ENCODE data around the gene PTPRF. TPM values are rescaled to one million over a fixed set of nuclear protein-coding genes. Genes with fewer than 3 reads are reported as not detected.

Gene PTPRF
- total RNA-seq, 2 donors from 2014 or later, result 7.4 to 27.7 TPM

DNA sequence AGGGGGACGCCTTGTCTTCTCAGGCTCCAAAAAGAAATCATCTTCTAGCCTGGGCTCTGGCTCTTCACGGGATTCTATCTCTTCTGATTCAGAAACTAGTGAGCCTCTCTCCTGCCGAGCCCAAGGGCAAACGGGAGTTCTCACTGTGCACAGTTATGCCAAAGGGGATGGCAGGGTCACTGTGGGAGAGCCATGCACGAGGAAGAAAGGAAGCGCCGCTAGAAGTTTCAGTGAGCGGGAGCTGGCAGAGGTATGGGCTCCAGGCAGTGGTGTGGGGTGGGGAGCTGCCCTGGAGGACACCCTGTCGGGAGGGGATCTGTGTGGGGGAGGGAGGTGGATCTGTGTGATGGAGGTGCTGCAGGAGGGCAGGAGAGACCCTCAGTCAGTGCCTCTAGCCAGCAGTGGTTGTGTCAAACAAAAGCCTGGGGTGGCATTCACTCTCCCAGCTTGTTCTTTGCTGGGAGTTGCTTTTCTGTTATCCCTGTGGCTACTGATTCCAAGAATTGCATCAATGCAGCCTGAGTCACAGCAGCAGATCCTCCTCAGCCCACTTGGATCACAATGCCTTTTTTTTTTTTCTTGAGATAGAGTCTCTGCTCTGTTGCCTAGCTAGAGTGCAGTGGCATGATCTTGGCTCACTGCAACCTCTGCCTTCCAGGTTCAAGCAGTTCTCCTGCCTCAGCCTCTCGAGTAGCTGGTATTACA is 141.1 kb downstream of the PTPRF start:
- TF ChIP-seq CTCF (IDR thresholded peaks at IDR 0.05), result no peak
- Histone ChIP-seq H3K9me3 (no peaks in the 10 kb centered on the region), H3K36me3 (peaks cover 86% of the 10 kb centered on the region), H3K4me3 (no peak overlapping the region), H3K27me3 (no peaks in the 10 kb centered on the region), H3K4me1 (no peaks in the 10 kb centered on the region), H3K27ac (no peak overlapping the region)
- no peak for DNase-seq (ENCODE audit: low spot score)

DNA sequence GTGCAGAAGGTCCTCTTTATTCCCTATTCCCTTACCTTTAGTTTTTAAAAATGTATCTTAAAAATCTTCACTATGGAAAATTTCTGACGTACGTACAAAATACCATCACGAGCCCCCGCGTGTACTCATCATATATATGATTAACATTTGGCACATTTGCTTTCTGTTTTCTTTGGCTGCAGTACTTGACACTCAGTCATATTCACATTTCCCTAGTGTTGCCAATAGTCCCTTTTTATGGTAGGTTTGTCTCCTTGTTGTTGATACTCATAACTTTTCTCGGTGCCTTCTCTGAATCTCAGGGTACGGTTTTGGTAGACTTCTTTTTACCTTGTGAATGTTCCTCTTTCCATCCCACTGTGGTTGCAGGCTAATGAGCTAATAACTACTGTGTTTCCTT is 142.6 kb downstream of the PTPRF start:
- H3K27me3 ChIP-seq, result no peaks in the 10 kb centered on the region
- H3K9me3 ChIP-seq, result no peaks in the 10 kb centered on the region
- no peak overlapping the region for H3K4me3 ChIP-seq
- no peak for TF ChIP-seq CTCF (IDR thresholded peaks at IDR 0.05)
- no peak for DNase-seq (ENCODE audit: low spot score)
- H3K27ac ChIP-seq, result no peak overlapping the region
- no peaks in the 10 kb centered on the region for H3K4me1 ChIP-seq
- peaks cover 71% of the 10 kb centered on the region for H3K36me3 ChIP-seq

Other genes starting within 250 kb of the PTPRF start
- not detected for gene C1orf210, start 245.3 kb upstream of the PTPRF start, total RNA-seq
- 10 to 100 TPM; 23.6 to 51.7 TPM for gene TIE1, start 229.9 kb upstream of the PTPRF start, total RNA-seq
- under 1 TPM in 1 of 2 donors, not detected in 1; 0.39 TPM for gene MPL, start 193.1 kb upstream of the PTPRF start, total RNA-seq
- gene CDC20, start 171.9 kb upstream of the PTPRF start, total RNA-seq, result 1 to 10 TPM in 1 of 2 donors, under 1 TPM in 1; 0.63 to 2.5 TPM
- 10 to 100 TPM; 24.3 to 41.4 TPM for gene ELOVL1, start 162.9 kb upstream of the PTPRF start, total RNA-seq
- 10 to 100 TPM; 18.8 to 21.3 TPM for gene MED8, start 141.1 kb upstream of the PTPRF start, total RNA-seq
- 10 to 100 TPM; 17.5 to 22.8 TPM for gene SZT2, start 141.0 kb upstream of the PTPRF start, total RNA-seq
- gene HYI, start 77.0 kb upstream of the PTPRF start, total RNA-seq, result 10 to 100 TPM; 17.3 to 23.0 TPM
- gene KDM4A, start 119.3 kb downstream of the PTPRF start, total RNA-seq, result 10 to 100 TPM; 11.8 to 13.4 TPM
- 10 to 100 TPM; 15.5 to 20.6 TPM for gene ST3GAL3, start 176.7 kb downstream of the PTPRF start, total RNA-seq